ENCODE data around the gene RHEB.

The RHEB gene

DNA sequence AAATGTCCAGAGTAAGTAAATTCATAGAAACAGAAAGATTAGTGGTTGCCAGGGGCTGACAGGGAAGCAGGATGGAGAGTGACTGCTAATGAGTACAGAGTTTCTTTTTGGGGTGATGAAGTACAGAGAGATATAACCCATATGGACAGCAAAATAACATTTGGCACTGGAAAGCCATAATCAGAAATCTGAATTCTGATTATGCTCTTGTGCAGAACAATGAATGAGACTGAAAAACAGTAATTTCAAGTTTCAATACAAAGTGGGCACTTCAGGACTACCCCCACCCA, 4.5 kb downstream of the RHEB start:
- Histone ChIP-seq H2AFZ (no peak overlapping the region), H3K79me2 (peaks cover 78% of the 10 kb centered on the region), H3K4me2 (ENCODE audit: low read length) (no peak overlapping the region), H3K36me3 (ENCODE audit: control insufficient read depth, insufficient read depth, low read length) (no peaks in the 10 kb centered on the region), H3K4me1 (peaks cover 9% of the 10 kb centered on the region), H3K9ac (no peak overlapping the region), H3K9me3 (ENCODE audit: control insufficient read depth, low read length) (no peaks in the 10 kb centered on the region), H3K4me3 (ENCODE audit: low read depth, low read length) (no peak overlapping the region), H3K27me3 (ENCODE audit: control insufficient read depth, insufficient read depth, low read length) (no peaks in the 10 kb centered on the region), H3K27ac (no peak overlapping the region)
- TF ChIP-seq, protein P1, sequence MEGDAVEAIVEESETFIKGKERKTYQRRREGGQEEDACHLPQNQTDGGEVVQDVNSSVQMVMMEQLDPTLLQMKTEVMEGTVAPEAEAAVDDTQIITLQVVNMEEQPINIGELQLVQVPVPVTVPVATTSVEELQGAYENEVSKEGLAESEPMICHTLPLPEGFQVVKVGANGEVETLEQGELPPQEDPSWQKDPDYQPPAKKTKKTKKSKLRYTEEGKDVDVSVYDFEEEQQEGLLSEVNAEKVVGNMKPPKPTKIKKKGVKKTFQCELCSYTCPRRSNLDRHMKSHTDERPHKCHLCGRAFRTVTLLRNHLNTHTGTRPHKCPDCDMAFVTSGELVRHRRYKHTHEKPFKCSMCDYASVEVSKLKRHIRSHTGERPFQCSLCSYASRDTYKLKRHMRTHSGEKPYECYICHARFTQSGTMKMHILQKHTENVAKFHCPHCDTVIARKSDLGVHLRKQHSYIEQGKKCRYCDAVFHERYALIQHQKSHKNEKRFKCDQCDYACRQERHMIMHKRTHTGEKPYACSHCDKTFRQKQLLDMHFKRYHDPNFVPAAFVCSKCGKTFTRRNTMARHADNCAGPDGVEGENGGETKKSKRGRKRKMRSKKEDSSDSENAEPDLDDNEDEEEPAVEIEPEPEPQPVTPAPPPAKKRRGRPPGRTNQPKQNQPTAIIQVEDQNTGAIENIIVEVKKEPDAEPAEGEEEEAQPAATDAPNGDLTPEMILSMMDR (IDR thresholded peaks at IDR 0.05) = no peak

DNA sequence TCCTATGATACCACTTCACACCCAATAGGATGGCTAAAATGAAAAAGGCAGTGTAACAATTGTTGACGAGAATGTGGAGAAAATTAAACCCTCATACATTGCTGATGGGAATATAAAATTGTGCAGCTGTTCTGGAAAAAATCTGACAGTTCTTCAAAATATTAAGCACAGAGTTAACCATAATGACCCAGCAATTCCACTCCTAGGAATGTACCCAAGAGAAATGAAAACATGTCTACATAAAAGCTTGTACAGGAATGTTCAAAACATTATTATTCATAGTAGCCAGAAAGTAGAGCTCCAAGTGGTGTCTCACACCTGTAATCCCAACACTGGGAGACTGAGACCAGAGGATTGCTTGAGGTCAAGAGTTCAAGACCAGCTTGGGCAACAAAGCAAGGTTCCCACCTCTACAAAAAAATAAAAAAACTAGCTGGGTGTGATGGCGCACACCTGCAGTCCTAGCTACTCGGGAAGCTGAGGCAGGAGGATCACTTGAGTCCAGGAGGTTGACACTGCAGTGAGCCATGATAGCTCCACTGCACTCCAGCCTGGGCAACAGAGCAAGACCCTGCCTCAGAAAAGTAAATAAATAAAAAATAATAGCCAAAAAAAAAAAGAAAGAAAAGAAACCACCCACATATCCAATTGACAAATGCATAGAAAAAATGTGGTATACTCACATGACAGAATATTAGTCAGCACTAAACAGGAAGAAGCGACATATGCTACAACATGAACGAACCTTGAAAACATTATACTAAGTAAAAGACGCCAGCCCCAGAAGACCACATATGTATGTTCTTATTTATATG, 5.0 kb downstream of the RHEB start:
- no peak overlapping the region for H3K4me2 ChIP-seq (ENCODE audit: low read length)
- H3K36me3 ChIP-seq (ENCODE audit: control insufficient read depth, insufficient read depth, low read length) = no peaks in the 10 kb centered on the region
- H2AFZ ChIP-seq = no peak overlapping the region
- TF ChIP-seq, protein P1 (IDR thresholded peaks at IDR 0.05) = no peak
- H3K9me3 ChIP-seq (ENCODE audit: control insufficient read depth, low read length) = no peaks in the 10 kb centered on the region
- peaks cover 83% of the 10 kb centered on the region for H3K79me2 ChIP-seq
- H3K4me1 ChIP-seq = peaks cover 9% of the 10 kb centered on the region
- H3K27me3 ChIP-seq (ENCODE audit: control insufficient read depth, insufficient read depth, low read length) = no peaks in the 10 kb centered on the region
- no peak overlapping the region for H3K9ac ChIP-seq
- no peak overlapping the region for H3K4me3 ChIP-seq (ENCODE audit: low read depth, low read length)
- H3K27ac ChIP-seq = no peak overlapping the region

DNA sequence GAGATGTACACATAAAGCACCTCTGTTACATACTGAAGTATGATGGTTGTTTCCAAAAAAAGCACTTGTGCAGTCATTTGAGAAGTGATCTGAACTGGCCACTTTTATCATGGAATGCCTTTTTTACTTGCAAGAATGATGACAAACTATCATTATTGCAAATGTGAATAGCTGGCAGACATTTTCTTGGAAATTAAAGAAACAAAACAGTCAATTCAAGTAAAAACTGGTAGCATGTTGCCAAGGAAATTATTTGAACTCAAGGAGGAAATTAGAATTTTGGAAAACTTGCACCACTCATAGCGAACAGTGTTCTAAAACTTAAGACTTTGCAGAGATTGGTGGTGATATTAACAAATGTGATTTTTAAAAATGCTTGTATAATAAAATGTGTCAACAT, 6.6 kb downstream of the RHEB start:
- no peak overlapping the region for H3K4me2 ChIP-seq (ENCODE audit: low read length)
- no peaks in the 10 kb centered on the region for H3K36me3 ChIP-seq (ENCODE audit: control insufficient read depth, insufficient read depth, low read length)
- H3K9me3 ChIP-seq (ENCODE audit: control insufficient read depth, low read length) = no peaks in the 10 kb centered on the region
- H3K4me1 ChIP-seq = peaks cover 9% of the 10 kb centered on the region
- H3K27ac ChIP-seq = no peak overlapping the region
- peaks cover 86% of the 10 kb centered on the region for H3K79me2 ChIP-seq
- H3K9ac ChIP-seq = no peak overlapping the region
- H3K27me3 ChIP-seq (ENCODE audit: control insufficient read depth, insufficient read depth, low read length) = no peaks in the 10 kb centered on the region
- TF ChIP-seq, protein P1 (IDR thresholded peaks at IDR 0.05) = no peak
- no peak overlapping the region for H3K4me3 ChIP-seq (ENCODE audit: low read depth, low read length)
- no peak overlapping the region for H2AFZ ChIP-seq

DNA sequence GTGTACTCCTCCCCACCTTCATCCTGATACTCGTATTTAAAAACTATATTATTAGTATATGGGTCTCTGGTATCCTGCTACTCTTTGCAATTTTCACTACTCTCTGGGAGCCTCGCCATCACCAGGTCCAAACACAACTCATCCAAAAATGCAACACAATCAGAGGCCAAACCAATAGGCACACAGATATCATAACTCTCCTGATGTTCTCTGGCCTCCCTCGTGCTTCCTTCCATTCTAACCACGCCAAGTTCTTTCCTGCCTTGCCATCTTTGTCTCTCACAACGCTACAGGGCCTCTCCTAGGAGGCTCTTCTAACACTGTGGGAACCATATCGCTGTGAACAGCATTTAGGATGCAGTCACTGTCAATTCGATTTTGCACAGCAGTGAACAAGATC, 7.3 kb downstream of the RHEB start:
- H3K4me2 ChIP-seq (ENCODE audit: low read length) = no peak overlapping the region
- H3K27ac ChIP-seq = no peak overlapping the region
- no peaks in the 10 kb centered on the region for H3K9me3 ChIP-seq (ENCODE audit: control insufficient read depth, low read length)
- H3K27me3 ChIP-seq (ENCODE audit: control insufficient read depth, insufficient read depth, low read length) = no peaks in the 10 kb centered on the region
- H3K4me1 ChIP-seq = peaks cover 9% of the 10 kb centered on the region
- no peak overlapping the region for H2AFZ ChIP-seq
- no peaks in the 10 kb centered on the region for H3K36me3 ChIP-seq (ENCODE audit: control insufficient read depth, insufficient read depth, low read length)
- H3K9ac ChIP-seq = no peak overlapping the region
- H3K79me2 ChIP-seq = peaks cover 79% of the 10 kb centered on the region
- TF ChIP-seq, protein P1 (IDR thresholded peaks at IDR 0.05) = no peak
- H3K4me3 ChIP-seq (ENCODE audit: low read depth, low read length) = no peak overlapping the region

DNA sequence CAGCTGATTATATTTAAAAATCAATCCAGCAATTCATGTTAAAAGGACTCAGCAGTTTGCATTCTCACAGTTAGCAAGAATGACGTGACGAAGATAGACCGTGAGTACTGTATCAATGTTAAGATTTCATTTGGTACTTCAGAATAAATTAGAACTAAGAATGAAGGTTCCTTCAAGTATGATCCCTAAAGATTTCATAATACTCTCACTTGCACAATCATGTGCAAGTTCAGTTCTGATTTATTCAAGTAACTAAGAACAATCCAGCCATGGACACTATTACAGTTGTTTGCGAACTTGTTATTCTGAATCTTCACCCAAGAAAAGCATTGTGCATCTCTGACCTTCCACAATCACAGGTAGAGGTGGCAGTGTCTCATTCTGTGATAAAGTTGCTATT, 7.7 kb downstream of the RHEB start:
- no peak overlapping the region for H3K9ac ChIP-seq

More for the DNA sequence above, 7.7 kb downstream of the RHEB start:
- Histone ChIP-seq H3K4me2 (ENCODE audit: low read length) (no peak overlapping the region), H3K79me2 (peaks cover 79% of the 10 kb centered on the region), H3K9me3 (ENCODE audit: control insufficient read depth, low read length) (no peaks in the 10 kb centered on the region), H3K27me3 (ENCODE audit: control insufficient read depth, insufficient read depth, low read length) (no peaks in the 10 kb centered on the region), H2AFZ (no peak overlapping the region), H3K4me3 (ENCODE audit: low read depth, low read length) (no peak overlapping the region), H3K27ac (no peak overlapping the region), H3K4me1 (peaks cover 8% of the 10 kb centered on the region), H3K36me3 (ENCODE audit: control insufficient read depth, insufficient read depth, low read length) (no peaks in the 10 kb centered on the region)
- TF ChIP-seq, protein P1 (IDR thresholded peaks at IDR 0.05) = no peak
